GM23248 (cell line): ENCODE results near the gene PRPF4.

Experiments used
- EZH2 ChIP-seq: fragments of 200-600 bp; sonication (generic); IDR thresholded peaks from 2 replicates; pipeline ENCODE4 v1.6.1; 2018; ENCODE audit warnings: antibody characterized with exemption, mild to moderate bottlenecking; ENCODE audit not compliant: insufficient read depth, poor library complexity, severe bottlenecking
- EZH2phosphoT487 ChIP-seq: fragments of 200-600 bp; sonication (generic); IDR thresholded peaks from 2 replicates; pipeline ENCODE4 v1.6.1; 2018; ENCODE audit warnings: antibody characterized with exemption, moderate library complexity, mild to moderate bottlenecking, low read depth; ENCODE audit not compliant: insufficient read depth

DNA sequence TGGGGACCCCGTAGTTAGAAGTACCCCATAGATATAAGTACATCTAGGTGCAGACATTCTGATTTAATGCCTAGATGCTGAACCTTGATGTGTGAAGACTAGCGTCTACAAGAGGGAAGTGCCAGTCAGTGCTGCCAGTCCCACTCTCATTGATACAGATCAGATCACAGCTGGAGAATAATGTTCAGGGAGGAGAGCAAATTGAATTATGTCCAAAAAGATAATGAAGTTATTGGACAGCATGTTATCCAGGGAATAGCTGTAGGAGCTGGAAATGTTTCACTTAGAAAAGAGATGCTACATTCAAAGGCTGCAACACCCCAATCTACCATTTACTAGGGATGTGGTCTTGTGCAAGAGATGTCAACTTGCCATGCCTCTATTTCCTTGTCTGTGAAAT, 43.6 kb downstream of the PRPF4 start:
- TF ChIP-seq EZH2phosphoT487 (no peak), EZH2 (no peak)
